ENCODE results near the gene ABR.

The ABR gene

DNA sequence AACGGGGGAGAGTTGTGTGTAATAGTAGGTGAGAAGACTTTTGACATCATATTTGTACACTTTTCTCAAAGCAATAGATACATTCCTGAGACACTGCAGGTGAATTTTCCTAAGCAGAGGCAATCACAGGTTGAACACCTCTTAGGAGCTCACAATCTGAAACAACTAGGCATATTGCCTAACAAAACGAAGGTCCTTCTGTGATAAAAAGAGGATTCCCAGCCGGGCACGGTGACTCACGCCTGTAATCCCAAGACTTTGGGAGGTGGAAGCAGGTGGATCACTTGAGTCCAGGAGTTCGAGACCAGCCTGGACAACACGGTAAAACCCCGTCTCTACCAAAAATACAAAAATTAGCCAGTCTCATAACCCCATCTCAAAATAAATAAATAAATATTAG is 217.6 kb downstream of the ABR start:
- Histone ChIP-seq H3K36me3 (replicated peaks) (no peaks in the 10 kb centered on the region), H3K27ac (no peak overlapping the region), H3K4me3 (ENCODE audit: low read depth, low read length) (no peak overlapping the region), H3K27me3 (replicated peaks) (no peaks in the 10 kb centered on the region)
- DNase-seq = no peak
- TF ChIP-seq CTCF (IDR thresholded peaks at IDR 0.05; ENCODE audit: low read depth, low read length, missing control alignments) = no peak
- in situ Hi-C loops (cut with HindIII; ENCODE audit: low pct_ligation_motif_present, low sequenced_read_pairs) = no loop called here

- Histone ChIP-seq H3K27ac (no peak overlapping the region), H3K27me3 (replicated peaks) (no peaks in the 10 kb centered on the region), H3K4me3 (ENCODE audit: low read depth, low read length) (no peak overlapping the region), H3K36me3 (replicated peaks) (no peaks in the 10 kb centered on the region)
- DNase-seq = no peak
- TF ChIP-seq CTCF (IDR thresholded peaks at IDR 0.05; ENCODE audit: low read depth, low read length, missing control alignments) = no peak
- in situ Hi-C loops (cut with HindIII; ENCODE audit: low pct_ligation_motif_present, low sequenced_read_pairs) = no loop called here
Measured at GRCh38 chr17:958712-959451, 220.9 kb downstream of the ABR start.

GRCh38 chr17:957856-958421 is 221.8 kb downstream of the ABR start:
- no peak overlapping the region for H3K27ac ChIP-seq
- DNase-seq = no peak
- H3K4me3 ChIP-seq (ENCODE audit: low read depth, low read length) = no peak overlapping the region
- no peaks in the 10 kb centered on the region for H3K27me3 ChIP-seq (replicated peaks)
- H3K36me3 ChIP-seq (replicated peaks) = no peaks in the 10 kb centered on the region
- no peak for TF ChIP-seq CTCF (IDR thresholded peaks at IDR 0.05; ENCODE audit: low read depth, low read length, missing control alignments)
- in situ Hi-C loops (cut with HindIII; ENCODE audit: low pct_ligation_motif_present, low sequenced_read_pairs) = no loop called here

GRCh38 chr17:956905-957304 is 222.9 kb downstream of the ABR start:
- no peak overlapping the region for H3K27ac ChIP-seq
- TF ChIP-seq CTCF (IDR thresholded peaks at IDR 0.05; ENCODE audit: low read depth, low read length, missing control alignments) = no peak
- H3K4me3 ChIP-seq (ENCODE audit: low read depth, low read length) = no peak overlapping the region
- in situ Hi-C loops (cut with HindIII; ENCODE audit: low pct_ligation_motif_present, low sequenced_read_pairs) = no loop called here
- DNase-seq = no peak
- no peaks in the 10 kb centered on the region for H3K27me3 ChIP-seq (replicated peaks)
- H3K36me3 ChIP-seq (replicated peaks) = no peaks in the 10 kb centered on the region

- TF ChIP-seq CTCF (IDR thresholded peaks at IDR 0.05; ENCODE audit: low read depth, low read length, missing control alignments) = no peak
- peak overlapping the region; percentile 49 for H3K27ac ChIP-seq
- H3K27me3 ChIP-seq (replicated peaks) = peaks cover 4% of the 10 kb centered on the region
- in situ Hi-C loops (cut with HindIII; ENCODE audit: low pct_ligation_motif_present, low sequenced_read_pairs) = no loop called here
- H3K4me3 ChIP-seq (ENCODE audit: low read depth, low read length) = no peak overlapping the region
- H3K36me3 ChIP-seq (replicated peaks) = no peaks in the 10 kb centered on the region
- peak; percentile 76 for DNase-seq
Measured at GRCh38 chr17:954431-955164, 225.2 kb downstream of the ABR start.

Data from brain microvascular endothelial cell (primary cell).